SK-N-SH treated with all-trans-retinoic acid at 6 μM for 48 hours (cell line): Measurements from ENCODE around the gene FARSB.

Experiments used
- BACH2 ChIP-seq: fragments of 250-450 bp; sonication (Bioruptor Pico); IDR thresholded peaks from 2 replicates; pipeline ENCODE4 v1.9.0; 2021; ENCODE audit warnings: mild to moderate bottlenecking, borderline replicate concordance
- CSDC2 ChIP-seq: fragments of 250-450 bp; sonication (Bioruptor Pico); IDR thresholded peaks from 2 replicates; pipeline ENCODE4 v1.5.0; 2020; ENCODE audit warnings: mild to moderate bottlenecking, moderate library complexity
- CSRNP3 ChIP-seq: fragments of 250-450 bp; sonication (Bioruptor Pico); IDR thresholded peaks from 2 replicates; pipeline ENCODE4 v1.5.1; 2021; ENCODE audit warnings: mild to moderate bottlenecking, moderate library complexity
- ESRRG ChIP-seq: fragments of 250-450 bp; sonication (Bioruptor Pico); IDR thresholded peaks from 2 replicates; pipeline ENCODE4 v1.6.1; 2021; ENCODE audit warnings: mild to moderate bottlenecking
- GLIS3 ChIP-seq: fragments of 250-450 bp; sonication (Bioruptor Pico); IDR thresholded peaks from 2 replicates; pipeline ENCODE4 v1.5.0; 2020; ENCODE audit warnings: mild to moderate bottlenecking, moderate library complexity
- PATZ1 ChIP-seq: fragments of 250-450 bp; sonication (Bioruptor Pico); IDR thresholded peaks from 2 replicates; pipeline ENCODE4 v1.8.0; 2020; ENCODE audit warnings: mild to moderate bottlenecking, moderate library complexity, borderline replicate concordance
- POU6F1 ChIP-seq: fragments of 250-450 bp; sonication (Bioruptor Pico); IDR thresholded peaks from 2 replicates; pipeline ENCODE4 v1.8.0; 2021; ENCODE audit warnings: low read depth, mild to moderate bottlenecking, moderate library complexity, borderline replicate concordance
- PPARA ChIP-seq: fragments of 250-450 bp; sonication (Bioruptor Pico); IDR thresholded peaks from 2 replicates; pipeline ENCODE4 v1.5.0; 2020; ENCODE audit warnings: mild to moderate bottlenecking, borderline replicate concordance
- TSHZ2 ChIP-seq: fragments of 250-450 bp; sonication (Bioruptor Pico); IDR thresholded peaks from 2 replicates; pipeline ENCODE4 v1.5.0; 2020; ENCODE audit warnings: mild to moderate bottlenecking, moderate library complexity
- ZC3H10 ChIP-seq: fragments of 250-450 bp; sonication (Bioruptor Pico); IDR thresholded peaks from 2 replicates; pipeline ENCODE4 v1.5.1; 2021; ENCODE audit warnings: mild to moderate bottlenecking, moderate library complexity
- ZFP3 ChIP-seq: fragments of 250-450 bp; sonication (Bioruptor Pico); IDR thresholded peaks from 2 replicates; pipeline ENCODE4 v1.5.0; 2020; ENCODE audit warnings: mild to moderate bottlenecking, moderate library complexity
- ZFP30 ChIP-seq: fragments of 450-650 bp; formaldehyde crosslinking; IDR thresholded peaks from 2 replicates; pipeline ENCODE4 v1.5.0; 2022; ENCODE audit warnings: mild to moderate bottlenecking, moderate library complexity
- ZNF565 ChIP-seq: fragments of 450-650 bp; formaldehyde crosslinking; conservative IDR thresholded peaks from 2 replicates; pipeline ENCODE4 v1.5.0; 2020; ENCODE audit warnings: low read depth, mild to moderate bottlenecking, moderate library complexity
- ZNF8 ChIP-seq: fragments of 450-650 bp; formaldehyde crosslinking; IDR thresholded peaks from 2 replicates; pipeline ENCODE4 v1.5.0; 2020; ENCODE audit warnings: mild to moderate bottlenecking, moderate library complexity

- TF ChIP-seq ZFP3 (no peak), ZC3H10 (CRISPR knock-in tag) (no peak), ESRRG (CRISPR knock-in tag) (no peak), ZNF8 (CRISPR knock-in tag) (no peak), BACH2 (CRISPR knock-in tag) (no peak), PATZ1 (CRISPR knock-in tag) (no peak), CSDC2 (CRISPR knock-in tag) (no peak), CSRNP3 (CRISPR knock-in tag) (no peak), TSHZ2 (CRISPR knock-in tag) (no peak), PPARA (CRISPR knock-in tag) (no peak), ZNF565 (CRISPR knock-in tag) (no peak), POU6F1 (no peak), GLIS3 (CRISPR knock-in tag) (no peak), ZFP30 (CRISPR knock-in tag) (no peak)
Measured at GRCh38 chr2:222561817-222562645, 93.9 kb downstream of the FARSB start.
